ENCODE measurements around the gene SLAMF8.

Gene SLAMF8

GRCh38 chr1:159829822-159830465, 3.3 kb downstream of the SLAMF8 start:
- H3K4me3 Mint-ChIP-seq: no peak overlapping the region
- H3K27ac Mint-ChIP-seq: no peak overlapping the region
- H3K36me3 Mint-ChIP-seq (ENCODE audit: low read depth): no peaks in the 10 kb centered on the region
- no peaks in the 10 kb centered on the region for H3K27me3 Mint-ChIP-seq
- no peaks in the 10 kb centered on the region for H3K9me3 Mint-ChIP-seq
- peaks cover 44% of the 10 kb centered on the region for H3K4me1 Mint-ChIP-seq (ENCODE audit: low read depth)

GRCh38 chr1:159830722-159831121, 4.0 kb downstream of the SLAMF8 start:
- Mint-ChIP-seq H3K36me3 (ENCODE audit: low read depth) (no peaks in the 10 kb centered on the region), H3K4me3 (no peak overlapping the region), H3K27ac (no peak overlapping the region), H3K27me3 (no peaks in the 10 kb centered on the region), H3K4me1 (ENCODE audit: low read depth) (peaks cover 36% of the 10 kb centered on the region), H3K9me3 (no peaks in the 10 kb centered on the region)

GRCh38 chr1:159831412-159832141, 4.9 kb downstream of the SLAMF8 start:
- Mint-ChIP-seq H3K27ac (no peak overlapping the region), H3K4me1 (ENCODE audit: low read depth) (peaks cover 27% of the 10 kb centered on the region), H3K9me3 (no peaks in the 10 kb centered on the region), H3K36me3 (ENCODE audit: low read depth) (no peaks in the 10 kb centered on the region), H3K4me3 (no peak overlapping the region), H3K27me3 (no peaks in the 10 kb centered on the region)

GRCh38 chr1:159832309-159832708, 5.6 kb downstream of the SLAMF8 start:
- Mint-ChIP-seq H3K4me3 (no peak overlapping the region), H3K4me1 (ENCODE audit: low read depth) (peaks cover 20% of the 10 kb centered on the region)

GRCh38 chr1:159835356-159835755, 8.7 kb downstream of the SLAMF8 start:
- no peak overlapping the region for H3K27ac Mint-ChIP-seq
- H3K4me1 Mint-ChIP-seq (ENCODE audit: low read depth): peaks cover 22% of the 10 kb centered on the region
- H3K36me3 Mint-ChIP-seq (ENCODE audit: low read depth): no peaks in the 10 kb centered on the region
- no peak overlapping the region for H3K4me3 Mint-ChIP-seq
- H3K27me3 Mint-ChIP-seq: no peaks in the 10 kb centered on the region
- H3K9me3 Mint-ChIP-seq: no peaks in the 10 kb centered on the region

More at GRCh38 chr1:159832309-159832708, 5.6 kb downstream of the SLAMF8 start:
- no peaks in the 10 kb centered on the region for H3K9me3 Mint-ChIP-seq
- H3K27ac Mint-ChIP-seq: no peak overlapping the region
- no peaks in the 10 kb centered on the region for H3K27me3 Mint-ChIP-seq
- no peaks in the 10 kb centered on the region for H3K36me3 Mint-ChIP-seq (ENCODE audit: low read depth)

- no peaks in the 10 kb centered on the region for H3K36me3 Mint-ChIP-seq (ENCODE audit: low read depth)
- no peaks in the 10 kb centered on the region for H3K9me3 Mint-ChIP-seq
- H3K27me3 Mint-ChIP-seq: no peaks in the 10 kb centered on the region
- no peak overlapping the region for H3K4me3 Mint-ChIP-seq
- H3K4me1 Mint-ChIP-seq (ENCODE audit: low read depth): peaks cover 22% of the 10 kb centered on the region
- no peak overlapping the region for H3K27ac Mint-ChIP-seq
Measured at GRCh38 chr1:159835862-159836525, 9.3 kb downstream of the SLAMF8 start.

GRCh38 chr1:159838715-159839114, 12.0 kb downstream of the SLAMF8 start:
- H3K27me3 Mint-ChIP-seq: no peaks in the 10 kb centered on the region
- H3K4me3 Mint-ChIP-seq: no peak overlapping the region
- peaks cover 22% of the 10 kb centered on the region for H3K4me1 Mint-ChIP-seq (ENCODE audit: low read depth)
- H3K27ac Mint-ChIP-seq: peak overlapping the region; percentile 23
- no peaks in the 10 kb centered on the region for H3K36me3 Mint-ChIP-seq (ENCODE audit: low read depth)
- H3K9me3 Mint-ChIP-seq: no peaks in the 10 kb centered on the region

- no peak overlapping the region for H3K4me3 Mint-ChIP-seq
- peaks cover 22% of the 10 kb centered on the region for H3K4me1 Mint-ChIP-seq (ENCODE audit: low read depth)
- H3K27me3 Mint-ChIP-seq: no peaks in the 10 kb centered on the region
- no peaks in the 10 kb centered on the region for H3K9me3 Mint-ChIP-seq
- H3K36me3 Mint-ChIP-seq (ENCODE audit: low read depth): no peaks in the 10 kb centered on the region
- H3K27ac Mint-ChIP-seq: peak overlapping the region; percentile 23
Measured at GRCh38 chr1:159839116-159839849, 12.6 kb downstream of the SLAMF8 start.

- Mint-ChIP-seq H3K27ac (no peak overlapping the region), H3K9me3 (no peaks in the 10 kb centered on the region), H3K4me1 (ENCODE audit: low read depth) (peaks cover 22% of the 10 kb centered on the region), H3K27me3 (no peaks in the 10 kb centered on the region), H3K4me3 (no peak overlapping the region), H3K36me3 (ENCODE audit: low read depth) (no peaks in the 10 kb centered on the region)
Measured at GRCh38 chr1:159841749-159842148, 15.1 kb downstream of the SLAMF8 start.

GRCh38 chr1:159843459-159843858, 16.8 kb downstream of the SLAMF8 start:
- no peaks in the 10 kb centered on the region for H3K9me3 Mint-ChIP-seq
- H3K27ac Mint-ChIP-seq: no peak overlapping the region
- H3K36me3 Mint-ChIP-seq (ENCODE audit: low read depth): no peaks in the 10 kb centered on the region
- H3K4me1 Mint-ChIP-seq (ENCODE audit: low read depth): peaks cover 16% of the 10 kb centered on the region
- H3K27me3 Mint-ChIP-seq: no peaks in the 10 kb centered on the region
- H3K4me3 Mint-ChIP-seq: no peak overlapping the region

GRCh38 chr1:159845751-159846629, 19.3 kb downstream of the SLAMF8 start:
- no peaks in the 10 kb centered on the region for H3K9me3 Mint-ChIP-seq
- H3K4me3 Mint-ChIP-seq: no peak overlapping the region
- no peaks in the 10 kb centered on the region for H3K27me3 Mint-ChIP-seq
- H3K4me1 Mint-ChIP-seq (ENCODE audit: low read depth): no peaks in the 10 kb centered on the region
- no peak overlapping the region for H3K27ac Mint-ChIP-seq
- no peaks in the 10 kb centered on the region for H3K36me3 Mint-ChIP-seq (ENCODE audit: low read depth)

GRCh38 chr1:159847231-159847630, 20.6 kb downstream of the SLAMF8 start:
- H3K27ac Mint-ChIP-seq: no peak overlapping the region
- no peaks in the 10 kb centered on the region for H3K27me3 Mint-ChIP-seq
- H3K9me3 Mint-ChIP-seq: no peaks in the 10 kb centered on the region
- H3K4me1 Mint-ChIP-seq (ENCODE audit: low read depth): no peaks in the 10 kb centered on the region
- no peak overlapping the region for H3K4me3 Mint-ChIP-seq
- no peaks in the 10 kb centered on the region for H3K36me3 Mint-ChIP-seq (ENCODE audit: low read depth)

- no peak overlapping the region for H3K27ac Mint-ChIP-seq
- no peaks in the 10 kb centered on the region for H3K9me3 Mint-ChIP-seq
- H3K4me1 Mint-ChIP-seq (ENCODE audit: low read depth): no peaks in the 10 kb centered on the region
- H3K27me3 Mint-ChIP-seq: no peaks in the 10 kb centered on the region
- no peaks in the 10 kb centered on the region for H3K36me3 Mint-ChIP-seq (ENCODE audit: low read depth)
- no peak overlapping the region for H3K4me3 Mint-ChIP-seq
Measured at GRCh38 chr1:159848326-159848725, 21.7 kb downstream of the SLAMF8 start.

Data from stimulated activated naive CD8-positive, alpha-beta T cell treated with anti-CD3 and anti-CD28 coated beads, Interleukin-15, Interleukin-2, amounts not matched to agents 100 ng/mL and 50 ng/mL, for 24 hours (primary cell).